H1 (cell line): ENCODE results near the gene RB1. TPM values are rescaled to one million over a fixed set of nuclear protein-coding genes. Genes with fewer than 3 reads are reported as not detected.

ENCODE experiments used
- CTCF ChIP-seq, 3 experiments: IDR thresholded peaks; 1 replicate in 2 of 3; 2 replicates in 1 of 3; pipeline versions ENCODE4 v1.5.1 to v1.6.1; 2011; ENCODE audit warnings: low read length in 3 of 3, mild to moderate bottlenecking in 3 of 3, inconsistent platforms in 2 of 3, low read depth in 1 of 3, moderate library complexity in 1 of 3; ENCODE audit not compliant: insufficient read depth in 1 of 3; ENCODE audit errors: control extremely low read depth in 1 of 3
- TEAD4 ChIP-seq: IDR thresholded peaks from 2 replicates; pipeline ENCODE4 v1.6.1; 2012; ENCODE audit warnings: low read depth, low read length, inconsistent platforms, mixed read lengths
- polyA plus RNA-seq, 7 experiments: library from polyadenylated mRNA; depleted of rRNA in 3 of 7; stranded (reverse) in 5 of 7; unstranded in 2 of 7; fragments of >200 nt in 5 of 7; fragments of 200-250 nt in 2 of 7; gene quantifications; 1 replicate in 5 of 7; 2 replicates in 1 of 7; 4 replicates in 1 of 7; pipeline versions ENCODE4 v1.2.1 to v1.2.3, GENCODE V29; 2011 to 2013; ENCODE audit warnings: missing spikeins in 2 of 7, mixed read lengths in 2 of 7
- total RNA-seq: library from RNA; stranded (reverse); fragmentation: NEBNext Ultra II Directional; extraction: Animal tissue kit (Norgen Biotek cat#: 25700); gene quantifications from 2 replicates; pipeline ENCODE4 v1.2.1, GENCODE V29; 2021
- TF ChIP-seq, protein P1 (sequence below): IDR thresholded peaks from 2 replicates; pipeline ENCODE4 v1.6.1; 2012; ENCODE audit warnings: inconsistent platforms

RB1 gene
- total and polyA plus RNA-seq, 2 of the 8 experiments (the other 6 are each of a cell fraction or from before 2014, with no cell fraction given) = 4.1 to 17.5 TPM

DNA sequence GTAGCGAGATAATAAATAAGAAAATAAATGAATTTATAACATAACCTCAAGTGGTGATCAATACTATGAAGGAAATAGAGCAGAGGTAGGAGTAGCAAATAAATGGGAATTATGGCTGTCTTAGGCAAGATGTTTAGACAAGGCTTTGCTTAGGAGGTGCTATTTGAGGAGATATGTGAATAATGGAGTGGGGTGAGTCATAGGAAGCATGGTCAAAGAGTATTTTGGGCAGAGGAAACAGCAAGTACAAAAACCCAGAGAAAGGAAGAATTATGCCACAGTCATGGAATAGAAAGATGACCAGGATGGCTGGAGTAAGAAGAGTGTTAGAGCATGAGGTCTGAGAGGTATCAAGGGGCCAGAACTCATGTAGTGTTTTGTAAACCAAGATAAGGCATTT, 142.9 kb downstream of the RB1 start (continued):
- TF ChIP-seq CTCF (IDR thresholded peaks at IDR 0.05; ENCODE audit: control extremely low read depth in 1 of 3, insufficient read depth in 1 of 3, low read depth in 1 of 3, low read length in 3 of 3) (no peak), TEAD4 (no peak)
- TF ChIP-seq, protein P1, sequence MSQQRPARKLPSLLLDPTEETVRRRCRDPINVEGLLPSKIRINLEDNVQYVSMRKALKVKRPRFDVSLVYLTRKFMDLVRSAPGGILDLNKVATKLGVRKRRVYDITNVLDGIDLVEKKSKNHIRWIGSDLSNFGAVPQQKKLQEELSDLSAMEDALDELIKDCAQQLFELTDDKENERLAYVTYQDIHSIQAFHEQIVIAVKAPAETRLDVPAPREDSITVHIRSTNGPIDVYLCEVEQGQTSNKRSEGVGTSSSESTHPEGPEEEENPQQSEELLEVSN = no peak
- TF ChIP-seq, all 59 proteins: peak for 0
